Tibial nerve (tissue), 4 donors: ENCODE measurements around the gene TPM1. TPM values are rescaled to one million over a fixed set of nuclear protein-coding genes. Genes with fewer than 3 reads are reported as not detected.

ENCODE experiments used
- DNase-seq, 2 donors: peaks; one replicate each; pipeline ENCODE4 v3.0.0-alpha.2; 2019; ENCODE audit warnings: low spot score in 2 of 2
- H3K27ac ChIP-seq, 4 donors: fragments of 200-600 bp; sonication (generic) in 3 of 4; one replicate each; pipeline ENCODE4 v1.5.1; 2017 to 2019; ENCODE audit warnings: mild to moderate bottlenecking in 1 of 4
- H3K27me3 ChIP-seq, 2 donors: fragments of 200-600 bp; sonication (generic) in 1 of 2; one replicate each; pipeline versions ENCODE4 v1.5.1 to v1.6.0; 2017 to 2019
- H3K36me3 ChIP-seq, 3 donors: fragments of 200-600 bp; sonication (generic); one replicate each; pipeline ENCODE4 v1.5.1; 2018 to 2019
- H3K4me1 ChIP-seq, 4 donors: fragments of 200-600 bp; sonication (generic) in 3 of 4; one replicate each; pipeline ENCODE4 v1.5.1; 2017 to 2019
- H3K4me3 ChIP-seq, 4 donors: fragments of 200-600 bp; sonication (generic) in 3 of 4; one replicate each; pipeline ENCODE4 v1.5.1; 2017 to 2019; ENCODE audit warnings: mild to moderate bottlenecking in 1 of 4, moderate library complexity in 1 of 4
- H3K9me3 ChIP-seq, 4 donors: fragments of 200-600 bp; sonication (generic) in 3 of 4; one replicate each; pipeline ENCODE4 v1.5.1; 2017 to 2019
- EP300 ChIP-seq, 2 donors: sonication (generic); formaldehyde crosslinking; IDR thresholded peaks; one replicate each; pipeline ENCODE4 v1.6.1; 2017; ENCODE audit warnings: antibody characterized with exemption in 2 of 2, mild to moderate bottlenecking in 1 of 2
- POLR2A ChIP-seq, 2 donors: fragments of 450-650 bp; IDR thresholded peaks; one replicate each; pipeline ENCODE4 v1.6.1; 2017; ENCODE audit warnings: antibody characterized with exemption in 2 of 2, mild to moderate bottlenecking in 2 of 2, moderate library complexity in 2 of 2
- WGBS, 2 donors: methylation state at CpG; one replicate each; pipeline ENCODE4 v1.1.5; 2018; 5-methylcytosine and 5-hydroxymethylcytosine counted together
- total RNA-seq, 4 donors: library from RNA; depleted of rRNA; stranded (reverse); fragments of >200 nt; gene quantifications; one replicate each; pipeline ENCODE4 v1.1.0, GENCODE V29; 2016
- TF ChIP-seq, protein P1 (sequence below), 5 experiments: fragments of 200-600 bp in 3 of 5; fragments of 450-650 bp in 2 of 5; sonication (generic) in 3 of 5; IDR thresholded peaks; one replicate each; pipeline ENCODE4 v1.5.1; 2016 to 2019; ENCODE audit warnings: antibody characterized with exemption in 5 of 5, mild to moderate bottlenecking in 3 of 5, moderate library complexity in 2 of 5

Gene TPM1
- total RNA-seq, 4 donors from 2014 or later = 311 to 468 (median 366) TPM

DNA sequence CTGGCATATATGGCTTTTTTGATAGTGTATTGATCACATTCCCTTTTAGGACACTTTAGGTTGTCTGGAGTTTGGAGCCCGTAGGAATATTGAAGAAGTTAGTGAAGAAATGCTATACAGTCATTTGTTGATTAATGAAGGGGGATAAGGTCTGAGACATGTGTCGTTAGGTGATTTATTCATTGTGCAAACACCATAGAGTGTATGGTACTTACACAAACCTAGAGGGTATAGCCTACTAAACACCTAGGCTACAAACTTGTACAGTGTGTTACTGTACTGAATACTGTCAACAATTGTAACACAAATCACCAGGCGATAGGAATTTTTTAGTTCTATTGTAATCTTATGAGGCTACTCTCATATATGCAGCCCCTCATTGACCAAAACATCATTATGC is 3.3 kb downstream of the TPM1 start:
- Histone ChIP-seq H3K27ac (peak overlapping the region in 2 of 4 donors; percentile 87 to 88), H3K4me3 (peak overlapping the region in 1 of 4 donors; percentile 71), H3K9me3 (no peaks in the 10 kb centered on the region), H3K4me1 (peaks cover 0 to 89% (median 32%) of the 10 kb centered on the region in 4 donors), H3K36me3 (no peaks in the 10 kb centered on the region), H3K27me3 (peaks cover 0 to 44% of the 10 kb centered on the region in 2 donors)
- no peak for DNase-seq
- 77 to 85% methylated on average over 3 of the region's 3 CpGs for WGBS, 2 donors
- no peak for TF ChIP-seq EP300 (IDR thresholded peaks at IDR 0.05)
- TF ChIP-seq, protein P1, sequence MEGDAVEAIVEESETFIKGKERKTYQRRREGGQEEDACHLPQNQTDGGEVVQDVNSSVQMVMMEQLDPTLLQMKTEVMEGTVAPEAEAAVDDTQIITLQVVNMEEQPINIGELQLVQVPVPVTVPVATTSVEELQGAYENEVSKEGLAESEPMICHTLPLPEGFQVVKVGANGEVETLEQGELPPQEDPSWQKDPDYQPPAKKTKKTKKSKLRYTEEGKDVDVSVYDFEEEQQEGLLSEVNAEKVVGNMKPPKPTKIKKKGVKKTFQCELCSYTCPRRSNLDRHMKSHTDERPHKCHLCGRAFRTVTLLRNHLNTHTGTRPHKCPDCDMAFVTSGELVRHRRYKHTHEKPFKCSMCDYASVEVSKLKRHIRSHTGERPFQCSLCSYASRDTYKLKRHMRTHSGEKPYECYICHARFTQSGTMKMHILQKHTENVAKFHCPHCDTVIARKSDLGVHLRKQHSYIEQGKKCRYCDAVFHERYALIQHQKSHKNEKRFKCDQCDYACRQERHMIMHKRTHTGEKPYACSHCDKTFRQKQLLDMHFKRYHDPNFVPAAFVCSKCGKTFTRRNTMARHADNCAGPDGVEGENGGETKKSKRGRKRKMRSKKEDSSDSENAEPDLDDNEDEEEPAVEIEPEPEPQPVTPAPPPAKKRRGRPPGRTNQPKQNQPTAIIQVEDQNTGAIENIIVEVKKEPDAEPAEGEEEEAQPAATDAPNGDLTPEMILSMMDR (IDR thresholded peaks at IDR 0.05) = no peak
- no peak for TF ChIP-seq POLR2A (IDR thresholded peaks at IDR 0.05)

DNA sequence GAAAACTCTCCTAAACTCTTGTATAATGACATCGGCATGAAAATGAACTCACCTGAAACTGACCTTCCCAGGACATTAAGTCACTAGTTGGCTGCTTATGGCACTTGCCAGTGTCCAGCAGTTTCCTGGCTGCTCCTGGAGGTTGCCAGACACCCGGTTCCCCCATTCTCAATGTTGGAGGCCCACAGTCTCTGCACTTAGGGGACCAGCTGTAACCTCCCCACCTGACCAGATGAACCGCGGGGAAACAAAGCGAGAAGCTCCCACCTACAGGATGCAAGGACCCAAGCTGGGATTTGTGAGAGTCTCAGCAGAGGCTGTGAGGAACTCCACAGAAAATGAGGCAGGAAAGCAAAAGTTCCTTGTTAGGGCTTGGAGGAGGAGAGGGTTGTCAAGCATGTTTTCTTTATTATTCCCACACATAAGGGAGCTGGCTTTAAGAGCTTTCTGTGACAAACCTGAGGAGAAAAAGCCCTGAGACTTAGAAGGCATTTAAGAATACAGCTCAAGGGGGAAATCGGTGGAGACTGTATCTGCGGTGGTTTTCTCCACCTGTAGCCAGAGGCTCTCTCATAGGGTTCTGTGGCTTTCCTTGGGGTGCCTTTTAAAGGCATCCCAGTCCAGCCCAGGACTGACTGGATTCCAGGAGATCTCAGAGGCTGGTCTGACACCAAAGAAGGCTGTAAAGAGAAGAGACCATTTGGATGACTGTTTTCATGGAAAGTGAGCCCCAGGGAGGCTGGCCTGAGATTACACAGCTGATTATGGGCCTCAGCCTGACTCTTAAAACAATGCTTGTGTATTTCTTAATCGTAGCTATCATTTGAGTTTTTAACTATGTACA is 4.6 kb downstream of the TPM1 start:
- TF ChIP-seq EP300 (IDR thresholded peaks at IDR 0.05) (no peak), POLR2A (IDR thresholded peaks at IDR 0.05) (no peak)
- TF ChIP-seq, protein P1 (IDR thresholded peaks at IDR 0.05) = no peak

DNA sequence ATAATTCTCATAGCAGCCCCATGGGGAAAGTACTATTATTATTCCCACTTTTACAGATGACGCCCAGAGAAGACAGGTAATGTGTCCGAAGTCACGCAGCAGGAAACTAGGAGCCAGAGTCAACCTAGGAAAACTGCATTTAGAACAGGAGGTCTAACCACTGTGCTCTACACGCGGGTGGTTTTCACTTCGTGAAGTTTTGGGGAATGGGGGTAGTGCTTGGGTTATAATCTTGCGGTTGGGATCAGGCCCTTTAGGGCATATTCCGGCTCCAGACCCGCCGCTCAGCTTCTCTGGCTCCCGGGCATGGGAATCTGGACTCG is 5.2 kb downstream of the TPM1 start:
- peaks cover 0 to 29% of the 10 kb centered on the region in 2 donors for H3K27me3 ChIP-seq
- no peaks in the 10 kb centered on the region for H3K9me3 ChIP-seq
- no peak for DNase-seq
- no peaks in the 10 kb centered on the region for H3K36me3 ChIP-seq
- H3K4me1 ChIP-seq = peaks cover 0 to 90% (median 44%) of the 10 kb centered on the region in 4 donors
- peak overlapping the region; percentile 49 to 90 (median 86) for H3K27ac ChIP-seq
- H3K4me3 ChIP-seq = peak overlapping the region; percentile 70 to 93 (median 85)
- TF ChIP-seq EP300 (IDR thresholded peaks at IDR 0.05) (no peak), POLR2A (IDR thresholded peaks at IDR 0.05) (no peak)
- TF ChIP-seq, protein P1 (IDR thresholded peaks at IDR 0.05) = no peak
- WGBS, 2 donors = 20 to 32% methylated on average over 6 to 12 of the region's 12 CpGs

More for the DNA sequence above, 4.6 kb downstream of the TPM1 start:
- no peaks in the 10 kb centered on the region for H3K9me3 ChIP-seq
- peak overlapping the region in 3 of 4 donors; percentile 70 to 93 (median 80) for H3K4me3 ChIP-seq
- no peaks in the 10 kb centered on the region for H3K36me3 ChIP-seq
- H3K27me3 ChIP-seq = peaks cover 0 to 34% of the 10 kb centered on the region in 2 donors
- H3K4me1 ChIP-seq = peaks cover 0 to 90% (median 41%) of the 10 kb centered on the region in 4 donors
- 63 to 70% methylated on average over 8 of the region's 8 CpGs for WGBS, 2 donors
- peak overlapping the region; percentile 49 to 90 (median 86) for H3K27ac ChIP-seq
- no peak for DNase-seq

DNA sequence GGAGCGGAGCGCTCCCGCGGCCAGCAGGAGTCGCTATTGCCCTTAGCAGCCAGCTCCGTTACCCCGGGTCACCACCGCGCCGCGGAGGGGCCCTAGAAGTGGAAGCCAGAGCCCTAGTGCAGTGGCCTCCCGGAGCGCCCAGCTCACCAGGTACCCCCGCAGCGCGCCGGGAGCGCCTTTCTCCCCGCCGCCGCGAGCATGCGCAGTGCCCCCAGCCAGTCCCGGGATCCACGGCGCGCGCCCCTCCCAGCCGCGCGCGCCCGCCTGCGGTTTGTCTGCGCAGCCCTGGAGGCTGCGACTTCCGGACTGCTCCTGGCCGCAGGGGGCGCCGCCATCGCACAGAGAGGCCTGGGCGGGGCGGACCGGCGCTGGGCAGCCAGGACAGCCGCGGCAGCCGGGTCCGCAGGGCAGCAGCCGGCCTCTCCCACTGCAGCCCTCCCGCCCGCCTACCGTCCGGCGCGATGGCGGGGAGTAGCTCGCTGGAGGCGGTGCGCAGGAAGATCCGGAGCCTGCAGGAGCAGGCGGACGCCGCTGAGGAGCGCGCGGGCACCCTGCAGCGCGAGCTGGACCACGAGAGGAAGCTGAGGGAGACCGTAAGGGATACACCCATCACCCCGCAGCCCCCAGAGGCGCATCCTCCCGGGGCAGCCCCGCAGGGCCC is 5.7 kb downstream of the TPM1 start:
- H3K36me3 ChIP-seq = no peaks in the 10 kb centered on the region

More for the DNA sequence above, 5.7 kb downstream of the TPM1 start:
- peak overlapping the region; percentile 49 to 90 (median 86) for H3K27ac ChIP-seq
- peaks cover 0 to 24% of the 10 kb centered on the region in 2 donors for H3K27me3 ChIP-seq
- H3K4me1 ChIP-seq = peaks cover 0 to 90% (median 45%) of the 10 kb centered on the region in 4 donors
- peak; percentile 83 to 84 for DNase-seq
- 0% methylated on average over 16 to 34 of the region's 75 CpGs for WGBS, 2 donors
- TF ChIP-seq EP300 (IDR thresholded peaks at IDR 0.05) (peak in 1 of 2 donors; percentile 49), POLR2A (IDR thresholded peaks at IDR 0.05) (peak; percentile 39 to 57)
- TF ChIP-seq, protein P1 (IDR thresholded peaks at IDR 0.05) = peak; percentile 88 to 100 (median 96)
- H3K9me3 ChIP-seq = no peaks in the 10 kb centered on the region
- H3K4me3 ChIP-seq = peak overlapping the region; percentile 70 to 93 (median 85)
